SK-N-SH treated with all-trans-retinoic acid at 6 μM for 48 hours (cell line): ENCODE measurements around the gene SGIP1.
A peak's percentile ranks its signal among the peaks of the same experiment; 100 is the strongest.

Experiments
- ATAC-seq: fragments of 200-7000 bp; cut with Tn5 transposase; 3 replicates; pipeline ENCODE4 v1.9.1; 2020; ENCODE audit warnings: mild to moderate bottlenecking, moderate library complexity
- ARNTL ChIP-seq: fragments of 450-650 bp; formaldehyde crosslinking; IDR thresholded peaks from 2 replicates; pipeline ENCODE4 v1.5.0; 2020; ENCODE audit warnings: low read depth, mild to moderate bottlenecking, moderate library complexity, borderline replicate concordance
- BACH2 ChIP-seq: fragments of 250-450 bp; sonication (Bioruptor Pico); IDR thresholded peaks from 2 replicates; pipeline ENCODE4 v1.9.0; 2021; ENCODE audit warnings: mild to moderate bottlenecking, borderline replicate concordance
- CREB5 ChIP-seq: fragments of 250-450 bp; sonication (Bioruptor Pico); IDR thresholded peaks from 2 replicates; pipeline ENCODE4 v1.5.1; 2020; ENCODE audit warnings: low read depth, mild to moderate bottlenecking, moderate library complexity
- CSDC2 ChIP-seq: fragments of 250-450 bp; sonication (Bioruptor Pico); IDR thresholded peaks from 2 replicates; pipeline ENCODE4 v1.5.0; 2020; ENCODE audit warnings: mild to moderate bottlenecking, moderate library complexity
- ESRRG ChIP-seq: fragments of 250-450 bp; sonication (Bioruptor Pico); IDR thresholded peaks from 2 replicates; pipeline ENCODE4 v1.6.1; 2021; ENCODE audit warnings: mild to moderate bottlenecking
- GLIS3 ChIP-seq: fragments of 250-450 bp; sonication (Bioruptor Pico); IDR thresholded peaks from 2 replicates; pipeline ENCODE4 v1.5.0; 2020; ENCODE audit warnings: mild to moderate bottlenecking, moderate library complexity
- ISL1 ChIP-seq: fragments of 250-450 bp; sonication (Bioruptor Pico); IDR thresholded peaks from 2 replicates; pipeline ENCODE4 v2.1.2; 2022; ENCODE audit warnings: mild to moderate bottlenecking, moderate library complexity
- OSR1 ChIP-seq: fragments of 250-450 bp; sonication (Bioruptor Pico); IDR thresholded peaks from 2 replicates; pipeline ENCODE4 v1.8.0; 2022; ENCODE audit warnings: moderate library complexity, mild to moderate bottlenecking, inconsistent platforms
- PATZ1 ChIP-seq: fragments of 250-450 bp; sonication (Bioruptor Pico); IDR thresholded peaks from 2 replicates; pipeline ENCODE4 v1.8.0; 2020; ENCODE audit warnings: mild to moderate bottlenecking, moderate library complexity, borderline replicate concordance
- PPARA ChIP-seq: fragments of 250-450 bp; sonication (Bioruptor Pico); IDR thresholded peaks from 2 replicates; pipeline ENCODE4 v1.5.0; 2020; ENCODE audit warnings: mild to moderate bottlenecking, borderline replicate concordance
- RARB ChIP-seq: fragments of 250-450 bp; sonication (Bioruptor Pico); IDR thresholded peaks from 2 replicates; pipeline ENCODE4 v1.8.0; 2021; ENCODE audit warnings: mild to moderate bottlenecking, moderate library complexity
- SNAI2 ChIP-seq: fragments of 250-450 bp; sonication (Bioruptor Pico); IDR thresholded peaks from 2 replicates; pipeline ENCODE4 v1.5.0; 2020; ENCODE audit warnings: mild to moderate bottlenecking, moderate library complexity
- TCF4 ChIP-seq: fragments of 250-450 bp; sonication (Bioruptor Pico); IDR thresholded peaks from 2 replicates; pipeline ENCODE4 v1.8.0; 2021; ENCODE audit warnings: mild to moderate bottlenecking, moderate library complexity, borderline replicate concordance
- TSHZ2 ChIP-seq: fragments of 250-450 bp; sonication (Bioruptor Pico); IDR thresholded peaks from 2 replicates; pipeline ENCODE4 v1.5.0; 2020; ENCODE audit warnings: mild to moderate bottlenecking, moderate library complexity
- ZC3H10 ChIP-seq: fragments of 250-450 bp; sonication (Bioruptor Pico); IDR thresholded peaks from 2 replicates; pipeline ENCODE4 v1.5.1; 2021; ENCODE audit warnings: mild to moderate bottlenecking, moderate library complexity
- ZNF565 ChIP-seq: fragments of 450-650 bp; formaldehyde crosslinking; conservative IDR thresholded peaks from 2 replicates; pipeline ENCODE4 v1.5.0; 2020; ENCODE audit warnings: low read depth, mild to moderate bottlenecking, moderate library complexity
- ZNF70 ChIP-seq: fragments of 450-650 bp; formaldehyde crosslinking; IDR thresholded peaks from 2 replicates; pipeline ENCODE4 v1.5.0; 2020; ENCODE audit warnings: mild to moderate bottlenecking, moderate library complexity
- ZNF8 ChIP-seq: fragments of 450-650 bp; formaldehyde crosslinking; IDR thresholded peaks from 2 replicates; pipeline ENCODE4 v1.5.0; 2020; ENCODE audit warnings: mild to moderate bottlenecking, moderate library complexity

SGIP1 gene

GRCh38 chr1:66578841-66579240 lies 44.9 kb downstream of the SGIP1 start:
- TF ChIP-seq ARNTL (CRISPR knock-in tag): no peak
- TF ChIP-seq BACH2 (CRISPR knock-in tag): no peak
- TF ChIP-seq ZC3H10 (CRISPR knock-in tag): no peak

GRCh38 chr1:66580081-66580480 lies 46.1 kb downstream of the SGIP1 start:
- TF ChIP-seq TSHZ2 (no peak), RARB (CRISPR knock-in tag) (no peak), ZC3H10 (CRISPR knock-in tag) (no peak), ISL1 (no peak), ZNF565 (no peak), GLIS3 (CRISPR knock-in tag) (no peak), PPARA (CRISPR knock-in tag) (no peak), PATZ1 (no peak), SNAI2 (CRISPR knock-in tag) (no peak), BACH2 (CRISPR knock-in tag) (no peak), ARNTL (CRISPR knock-in tag) (no peak), CSDC2 (no peak), CREB5 (CRISPR knock-in tag) (no peak), ZNF70 (CRISPR knock-in tag) (no peak), TCF4 (no peak), OSR1 (CRISPR knock-in tag) (no peak)
- TF ChIP-seq, all 23 proteins: peak for 0
- no peak for ATAC-seq

More at GRCh38 chr1:66578841-66579240, 44.9 kb downstream of the SGIP1 start:
- no peak for ATAC-seq

GRCh38 chr1:66583021-66583420 lies 49.1 kb downstream of the SGIP1 start:
- no peak for ATAC-seq
- no peak for TF ChIP-seq RARB (CRISPR knock-in tag)
- no peak for TF ChIP-seq OSR1 (CRISPR knock-in tag)
- TF ChIP-seq GLIS3 (CRISPR knock-in tag): no peak
- TF ChIP-seq BACH2 (CRISPR knock-in tag): no peak
- TF ChIP-seq PATZ1: no peak
- TF ChIP-seq SNAI2 (CRISPR knock-in tag): no peak
- TF ChIP-seq ZNF565: no peak
- TF ChIP-seq ESRRG: no peak
- TF ChIP-seq CREB5 (CRISPR knock-in tag): no peak
- TF ChIP-seq ARNTL (CRISPR knock-in tag): no peak

- peak; percentile 81 for ATAC-seq
- TF ChIP-seq ZC3H10 (CRISPR knock-in tag): no peak
- no peak for TF ChIP-seq CSDC2
- no peak for TF ChIP-seq GLIS3 (CRISPR knock-in tag)
- no peak for TF ChIP-seq ZNF8 (CRISPR knock-in tag)
- TF ChIP-seq PATZ1: no peak
- TF ChIP-seq CREB5 (CRISPR knock-in tag): no peak
- TF ChIP-seq TSHZ2: no peak
- no peak for TF ChIP-seq ZNF565
- no peak for TF ChIP-seq OSR1 (CRISPR knock-in tag)
- TF ChIP-seq ESRRG: no peak
- TF ChIP-seq BACH2 (CRISPR knock-in tag): no peak
- no peak for TF ChIP-seq ZNF70 (CRISPR knock-in tag)
Measured at GRCh38 chr1:66585002-66585401, 51.0 kb downstream of the SGIP1 start.
